Left lung (tissue), 10 donors: ENCODE results near the gene COPS7B. TPM values are rescaled to one million over a fixed set of nuclear protein-coding genes. Genes with fewer than 3 reads are reported as not detected.
"Not testable (repeated sequence)": the region's sequence is repeated elsewhere in the genome, so short reads cannot be mapped to it uniquely, and the experiment has no call there.

Experiments
- ATAC-seq: fragments of 200-7000 bp; cut with Tn5 transposase; one replicate; pipeline ENCODE4 v1.9.1; 2020; ENCODE audit warnings: moderate library complexity
- DNase-seq, 4 donors: peaks; one replicate each; pipeline ENCODE4 v3.0.0-alpha.2; 2013 to 2020
- H3K27ac ChIP-seq, 2 donors: fragments of 200-600 bp; sonication (generic) in 1 of 2; one replicate each; pipeline versions ENCODE4 v1.5.0 to v1.8.0; 2020 to 2021
- H3K27me3 ChIP-seq, 2 donors: fragments of 200-600 bp; sonication (generic) in 1 of 2; one replicate each; pipeline versions ENCODE4 v1.5.0 to v1.8.0; 2020 to 2021
- H3K36me3 ChIP-seq, 2 donors: fragments of 200-600 bp; sonication (generic) in 1 of 2; one replicate each; pipeline versions ENCODE4 v1.5.0 to v1.8.0; 2020 to 2021
- H3K4me1 ChIP-seq, 2 donors: fragments of 200-600 bp; one replicate each; pipeline ENCODE4 v1.8.0; 2021
- H3K4me3 ChIP-seq, 2 donors: fragments of 200-600 bp; sonication (generic) in 1 of 2; one replicate each; pipeline versions ENCODE4 v1.5.0 to v1.8.0; 2020 to 2021; ENCODE audit warnings: mild to moderate bottlenecking in 1 of 2
- H3K9me3 ChIP-seq, 2 donors: fragments of 200-600 bp; sonication (generic) in 1 of 2; one replicate each; pipeline versions ENCODE4 v1.5.0 to v1.8.0; 2020 to 2021
- intact Hi-C, 2 donors: fragments of 100-400 bp; cut with DNase I; formaldehyde crosslinking; loops; one replicate each; pipeline versions ENCODE4 v1.11.2 to v1.14.2; 2022
- polyA plus RNA-seq, 6 donors: library from polyadenylated mRNA; unstranded; fragments of 120-200 nt; gene quantifications; one replicate each; pipeline ENCODE4 v1.2.1, GENCODE V29; 2013; ENCODE audit not compliant: insufficient read length in 6 of 6
- total RNA-seq, 2 donors: library from RNA; stranded (reverse); fragmentation: NEBNext Ultra II Directional; extraction: Animal tissue kit (Norgen Biotek cat#: 25700); gene quantifications; one replicate each; pipeline ENCODE4 v1.2.1, GENCODE V29; 2021
- TF ChIP-seq, protein P1 (sequence below), 2 donors: fragments of 200-600 bp; sonication (generic) in 1 of 2; IDR thresholded peaks; one replicate each; pipeline versions ENCODE4 v1.5.0 to v1.8.0; 2021; ENCODE audit warnings: antibody characterized with exemption in 2 of 2
- donor health status: DM: no; HTN: yes; CAD: no.
- donor health status: DM: no; HTN: no; CAD: no.

The COPS7B gene
- total and polyA plus RNA-seq, 8 donors, result 26.0 to 72.2 (median 60.0) TPM

GRCh38 chr2:231745303-231746038 lies 40.8 kb upstream of the COPS7B start:
- H3K36me3 ChIP-seq, result no peaks in the 10 kb centered on the region
- H3K4me1 ChIP-seq, result no peaks in the 10 kb centered on the region
- no peak for ATAC-seq
- no peak overlapping the region for H3K27ac ChIP-seq
- no peak for DNase-seq
- no peak overlapping the region for H3K4me3 ChIP-seq
- intact Hi-C loops, result no loop called here
- no peaks in the 10 kb centered on the region for H3K27me3 ChIP-seq
- TF ChIP-seq, protein P1, sequence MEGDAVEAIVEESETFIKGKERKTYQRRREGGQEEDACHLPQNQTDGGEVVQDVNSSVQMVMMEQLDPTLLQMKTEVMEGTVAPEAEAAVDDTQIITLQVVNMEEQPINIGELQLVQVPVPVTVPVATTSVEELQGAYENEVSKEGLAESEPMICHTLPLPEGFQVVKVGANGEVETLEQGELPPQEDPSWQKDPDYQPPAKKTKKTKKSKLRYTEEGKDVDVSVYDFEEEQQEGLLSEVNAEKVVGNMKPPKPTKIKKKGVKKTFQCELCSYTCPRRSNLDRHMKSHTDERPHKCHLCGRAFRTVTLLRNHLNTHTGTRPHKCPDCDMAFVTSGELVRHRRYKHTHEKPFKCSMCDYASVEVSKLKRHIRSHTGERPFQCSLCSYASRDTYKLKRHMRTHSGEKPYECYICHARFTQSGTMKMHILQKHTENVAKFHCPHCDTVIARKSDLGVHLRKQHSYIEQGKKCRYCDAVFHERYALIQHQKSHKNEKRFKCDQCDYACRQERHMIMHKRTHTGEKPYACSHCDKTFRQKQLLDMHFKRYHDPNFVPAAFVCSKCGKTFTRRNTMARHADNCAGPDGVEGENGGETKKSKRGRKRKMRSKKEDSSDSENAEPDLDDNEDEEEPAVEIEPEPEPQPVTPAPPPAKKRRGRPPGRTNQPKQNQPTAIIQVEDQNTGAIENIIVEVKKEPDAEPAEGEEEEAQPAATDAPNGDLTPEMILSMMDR (IDR thresholded peaks at IDR 0.05), result no peak
- no peaks in the 10 kb centered on the region for H3K9me3 ChIP-seq

GRCh38 chr2:231748153-231748896 lies 37.9 kb upstream of the COPS7B start:
- H3K27me3 ChIP-seq, H3K9me3 ChIP-seq, DNase-seq, H3K4me1 ChIP-seq, intact Hi-C loops, H3K36me3 ChIP-seq, H3K4me3 ChIP-seq, H3K27ac ChIP-seq, ATAC-seq: not testable (repeated sequence)

- H3K36me3 ChIP-seq, DNase-seq, H3K4me3 ChIP-seq, intact Hi-C loops, H3K27ac ChIP-seq, H3K27me3 ChIP-seq, ATAC-seq, H3K9me3 ChIP-seq, H3K4me1 ChIP-seq: not testable (repeated sequence)
Observed at GRCh38 chr2:231749016-231749415, 37.2 kb upstream of the COPS7B start.

DNA sequence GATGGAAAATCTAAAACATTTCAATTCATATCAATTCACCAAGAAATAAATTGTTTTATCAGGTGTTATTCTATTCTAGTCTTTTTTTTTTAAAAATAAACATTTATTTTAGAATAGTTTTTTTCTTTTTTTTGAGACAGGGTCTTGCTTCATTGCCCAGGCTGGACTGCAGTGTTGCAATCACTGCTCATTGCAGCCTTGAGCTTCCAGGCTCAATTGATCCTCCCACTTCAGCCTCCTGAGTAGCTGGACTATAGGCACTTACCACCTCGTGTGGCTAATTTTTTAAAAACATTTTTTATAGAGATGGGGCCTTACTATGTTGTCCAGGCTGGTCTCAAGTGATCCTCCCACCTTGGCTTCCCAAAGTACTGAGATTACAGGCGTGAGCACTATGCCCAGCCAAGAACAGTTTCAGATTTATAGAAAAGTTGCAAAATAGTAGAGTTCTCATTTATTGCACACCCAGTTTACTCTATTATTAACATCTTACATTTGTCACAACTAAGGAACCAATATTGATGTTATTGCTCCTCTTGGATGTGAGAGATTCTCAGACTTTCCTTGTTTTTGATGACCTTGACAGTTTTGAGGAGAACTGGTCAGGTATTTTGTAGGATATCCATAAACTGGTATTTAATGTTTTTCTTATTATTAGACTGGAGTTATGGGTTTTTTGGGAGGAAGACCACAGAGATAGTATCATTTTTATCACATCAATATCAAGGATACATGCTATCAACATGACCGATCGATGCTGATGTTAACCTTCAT lies 35.0 kb upstream of the COPS7B start:
- intact Hi-C loops, result no loop called here
- Histone ChIP-seq H3K4me3 (no peak overlapping the region), H3K27me3 (no peaks in the 10 kb centered on the region), H3K36me3 (no peaks in the 10 kb centered on the region), H3K9me3 (no peaks in the 10 kb centered on the region), H3K4me1 (no peaks in the 10 kb centered on the region), H3K27ac (no peak overlapping the region)
- ATAC-seq (no peak), DNase-seq (no peak)
- TF ChIP-seq, protein P1 (IDR thresholded peaks at IDR 0.05), result no peak

DNA sequence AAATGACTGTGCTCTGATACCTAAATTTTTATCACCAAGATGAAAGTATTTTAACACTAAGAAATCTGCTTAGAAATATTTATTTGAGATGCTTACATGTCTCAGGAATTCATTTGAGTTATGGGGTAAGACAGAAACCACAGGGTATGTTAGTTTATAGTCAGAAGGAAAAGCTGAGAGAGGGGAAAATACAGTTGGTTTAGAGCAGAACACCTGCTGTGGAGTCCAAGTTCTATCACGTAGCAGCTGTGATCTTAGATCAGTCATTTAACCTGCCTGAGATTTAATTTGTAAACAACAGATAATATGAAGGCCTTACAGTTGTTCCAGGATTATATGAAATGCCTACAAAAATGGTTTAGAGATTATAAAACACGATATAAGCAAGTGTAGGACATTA lies 34.2 kb upstream of the COPS7B start:
- DNase-seq (no peak), ATAC-seq (no peak)
- no peaks in the 10 kb centered on the region for H3K36me3 ChIP-seq
- H3K4me3 ChIP-seq, result no peak overlapping the region
- no peaks in the 10 kb centered on the region for H3K27me3 ChIP-seq
- TF ChIP-seq, protein P1 (IDR thresholded peaks at IDR 0.05), result no peak
- intact Hi-C loops, result no loop called here
- no peak overlapping the region for H3K27ac ChIP-seq
- H3K4me1 ChIP-seq, result no peaks in the 10 kb centered on the region
- H3K9me3 ChIP-seq, result no peaks in the 10 kb centered on the region

DNA sequence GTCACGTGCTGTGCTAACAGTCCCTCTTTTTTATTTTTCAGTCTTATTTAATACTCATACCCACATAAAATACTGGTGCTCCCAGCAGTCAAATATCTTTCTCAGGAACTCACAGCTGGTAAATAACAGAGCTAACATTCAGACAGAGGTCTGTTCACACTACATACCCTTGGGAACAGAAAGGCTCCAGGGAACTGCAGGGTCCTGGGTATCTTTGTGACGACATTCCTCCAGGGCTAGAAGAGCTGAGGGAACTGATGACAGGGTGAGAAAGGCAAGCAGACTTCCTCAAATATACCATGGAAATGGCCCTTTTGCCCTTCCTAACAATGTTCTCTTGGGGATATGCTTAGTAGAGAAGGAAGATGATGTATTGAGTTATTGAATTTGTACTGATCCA lies 24.5 kb upstream of the COPS7B start:
- DNase-seq, result no peak
- TF ChIP-seq, protein P1 (IDR thresholded peaks at IDR 0.05), result no peak
- no peak for ATAC-seq
- Histone ChIP-seq H3K4me3 (no peak overlapping the region), H3K27ac (no peak overlapping the region), H3K9me3 (no peaks in the 10 kb centered on the region), H3K36me3 (no peaks in the 10 kb centered on the region), H3K27me3 (no peaks in the 10 kb centered on the region), H3K4me1 (no peaks in the 10 kb centered on the region)
- intact Hi-C loops, result no loop called here
